Breast epithelium (tissue), 4 donors: ENCODE results near the gene RBM8A. TPM values are rescaled to one million over a fixed set of nuclear protein-coding genes. Genes with fewer than 3 reads are reported as not detected.

ENCODE experiments used
- DNase-seq, 2 donors: peaks; one replicate each; pipeline ENCODE4 v3.0.0-alpha.2; 2019; ENCODE audit warnings: low spot score in 2 of 2
- H3K27ac ChIP-seq, 2 donors: fragments of 200-600 bp; sonication (generic) in 1 of 2; one replicate each; pipeline ENCODE4 v1.5.1; 2016 to 2019; ENCODE audit warnings: mild to moderate bottlenecking in 1 of 2
- H3K27me3 ChIP-seq, 2 donors: fragments of 200-600 bp; sonication (generic) in 1 of 2; one replicate each; pipeline versions ENCODE4 v1.5.1 to v1.6.0; 2017 to 2019; ENCODE audit warnings: control low read depth in 1 of 2, mild to moderate bottlenecking in 1 of 2
- H3K36me3 ChIP-seq: fragments of 200-600 bp; one replicate; pipeline ENCODE4 v1.5.1; 2019
- H3K4me1 ChIP-seq, 2 donors: fragments of 200-600 bp; sonication (generic); one replicate each; pipeline ENCODE4 v1.5.1; 2016 to 2019; ENCODE audit warnings: control low read depth in 1 of 2
- H3K4me3 ChIP-seq, 3 donors: fragments of 200-600 bp; sonication (generic); 1 replicate in 2 of 3; 2 replicates in 1 of 3; pipeline ENCODE4 v1.5.1; 2016 to 2019; ENCODE audit warnings: mild to moderate bottlenecking in 3 of 3, moderate library complexity in 2 of 3
- H3K9me3 ChIP-seq, 2 donors: fragments of 200-600 bp; sonication (generic) in 1 of 2; one replicate each; pipeline ENCODE4 v1.5.1; 2016 to 2019; ENCODE audit warnings: control low read depth in 1 of 2
- CTCF ChIP-seq, 3 donors: fragments of 450-650 bp; IDR thresholded peaks; one replicate each; pipeline ENCODE4 v1.5.1; 2016 to 2017; ENCODE audit warnings: antibody characterized with exemption in 3 of 3, mild to moderate bottlenecking in 3 of 3, moderate library complexity in 3 of 3
- POLR2A ChIP-seq: fragments of 450-650 bp; IDR thresholded peaks from one replicate; pipeline ENCODE4 v1.6.1; 2016; ENCODE audit warnings: antibody characterized with exemption, mild to moderate bottlenecking, moderate library complexity
- POLR2AphosphoS5 ChIP-seq, 3 donors: sonication (generic); formaldehyde crosslinking; IDR thresholded peaks; one replicate each; pipeline ENCODE4 v1.6.1; 2017; ENCODE audit warnings: antibody characterized with exemption in 3 of 3
- intact Hi-C: fragments of 100-400 bp; cut with DNase I; formaldehyde crosslinking; loops from one replicate; pipeline ENCODE4 v1.15.1; 2023; ENCODE audit warnings: low total_unique reads
- total RNA-seq, 3 donors: library from RNA; depleted of rRNA; stranded (reverse); fragments of >200 nt; gene quantifications; one replicate each; pipeline ENCODE4 v1.1.0, GENCODE V29; 2016

Gene RBM8A
- total RNA-seq, 3 donors from 2014 or later: 115 to 137 (median 128) TPM

- Histone ChIP-seq H3K4me3 (no peak overlapping the region), H3K27me3 (no peaks in the 10 kb centered on the region), H3K4me1 (no peaks in the 10 kb centered on the region), H3K27ac (no peak overlapping the region), H3K36me3 (no peaks in the 10 kb centered on the region), H3K9me3 (no peaks in the 10 kb centered on the region)
- DNase-seq: no peak
- TF ChIP-seq POLR2AphosphoS5 (IDR thresholded peaks at IDR 0.05): no peak
- TF ChIP-seq CTCF (IDR thresholded peaks at IDR 0.05): no peak
- TF ChIP-seq POLR2A: no peak
- intact Hi-C loops: no loop called here
Observed at GRCh38 chr1:145901312-145902021, 25.8 kb downstream of the RBM8A start.

- no peak for DNase-seq
Observed at GRCh38 chr1:145898756-145899155, 28.5 kb downstream of the RBM8A start.

GRCh38 chr1:145897969-145898368 lies 29.3 kb downstream of the RBM8A start:
- no peaks in the 10 kb centered on the region for H3K9me3 ChIP-seq
- TF ChIP-seq POLR2AphosphoS5 (IDR thresholded peaks at IDR 0.05): no peak
- TF ChIP-seq POLR2A: no peak
- no peak for TF ChIP-seq CTCF (IDR thresholded peaks at IDR 0.05)
- H3K4me3 ChIP-seq: no peak overlapping the region
- H3K36me3 ChIP-seq: no peaks in the 10 kb centered on the region
- intact Hi-C loops: no loop called here
- no peaks in the 10 kb centered on the region for H3K27me3 ChIP-seq
- peaks cover 1 to 8% of the 10 kb centered on the region in 2 donors for H3K4me1 ChIP-seq
- no peak for DNase-seq
- H3K27ac ChIP-seq: no peak overlapping the region

More at GRCh38 chr1:145898756-145899155, 28.5 kb downstream of the RBM8A start:
- no peaks in the 10 kb centered on the region for H3K36me3 ChIP-seq
- no peak overlapping the region for H3K27ac ChIP-seq
- H3K27me3 ChIP-seq: no peaks in the 10 kb centered on the region
- H3K4me1 ChIP-seq: peaks cover 0 to under 1% of the 10 kb centered on the region in 2 donors
- no peak for TF ChIP-seq CTCF (IDR thresholded peaks at IDR 0.05)
- no peak for TF ChIP-seq POLR2AphosphoS5 (IDR thresholded peaks at IDR 0.05)
- no peak for TF ChIP-seq POLR2A
- intact Hi-C loops: no loop called here
- no peak overlapping the region for H3K4me3 ChIP-seq
- H3K9me3 ChIP-seq: no peaks in the 10 kb centered on the region

GRCh38 chr1:145895471-145895870 lies 31.8 kb downstream of the RBM8A start:
- no peak for DNase-seq
- Histone ChIP-seq H3K27me3 (no peaks in the 10 kb centered on the region), H3K4me1 (peaks cover 7 to 24% of the 10 kb centered on the region in 2 donors), H3K9me3 (no peaks in the 10 kb centered on the region), H3K27ac (peak overlapping the region in 1 of 2 donors; percentile 23), H3K4me3 (no peak overlapping the region), H3K36me3 (no peaks in the 10 kb centered on the region)
- TF ChIP-seq POLR2AphosphoS5 (IDR thresholded peaks at IDR 0.05) (no peak), CTCF (IDR thresholded peaks at IDR 0.05) (no peak), POLR2A (no peak)
- intact Hi-C loops: no loop called here

GRCh38 chr1:145893306-145894055 lies 33.8 kb downstream of the RBM8A start:
- Histone ChIP-seq H3K36me3 (no peaks in the 10 kb centered on the region), H3K4me1 (peaks cover 7 to 35% of the 10 kb centered on the region in 2 donors), H3K9me3 (no peaks in the 10 kb centered on the region), H3K4me3 (no peak overlapping the region), H3K27me3 (no peaks in the 10 kb centered on the region), H3K27ac (peak overlapping the region; percentile 96 to 98)
- DNase-seq: no peak
- TF ChIP-seq CTCF (IDR thresholded peaks at IDR 0.05) (no peak), POLR2A (no peak), POLR2AphosphoS5 (IDR thresholded peaks at IDR 0.05) (no peak)
- intact Hi-C loops: no loop called here
